DMS153 treated with DMSO at 0.1 percent for 48 hours (cell line): ENCODE data around the gene GALNT5.
"Not testable (repeated sequence)": the region's sequence is repeated elsewhere in the genome, so short reads cannot be mapped to it uniquely, and the experiment has no call there.

Experiments used
- DNase-seq: peaks from one replicate; lab custom pipeline; 2025; ENCODE audit not compliant: unreplicated experiment; lab: John Stamatoyannopoulos, UW

The GALNT5 gene, protein sequence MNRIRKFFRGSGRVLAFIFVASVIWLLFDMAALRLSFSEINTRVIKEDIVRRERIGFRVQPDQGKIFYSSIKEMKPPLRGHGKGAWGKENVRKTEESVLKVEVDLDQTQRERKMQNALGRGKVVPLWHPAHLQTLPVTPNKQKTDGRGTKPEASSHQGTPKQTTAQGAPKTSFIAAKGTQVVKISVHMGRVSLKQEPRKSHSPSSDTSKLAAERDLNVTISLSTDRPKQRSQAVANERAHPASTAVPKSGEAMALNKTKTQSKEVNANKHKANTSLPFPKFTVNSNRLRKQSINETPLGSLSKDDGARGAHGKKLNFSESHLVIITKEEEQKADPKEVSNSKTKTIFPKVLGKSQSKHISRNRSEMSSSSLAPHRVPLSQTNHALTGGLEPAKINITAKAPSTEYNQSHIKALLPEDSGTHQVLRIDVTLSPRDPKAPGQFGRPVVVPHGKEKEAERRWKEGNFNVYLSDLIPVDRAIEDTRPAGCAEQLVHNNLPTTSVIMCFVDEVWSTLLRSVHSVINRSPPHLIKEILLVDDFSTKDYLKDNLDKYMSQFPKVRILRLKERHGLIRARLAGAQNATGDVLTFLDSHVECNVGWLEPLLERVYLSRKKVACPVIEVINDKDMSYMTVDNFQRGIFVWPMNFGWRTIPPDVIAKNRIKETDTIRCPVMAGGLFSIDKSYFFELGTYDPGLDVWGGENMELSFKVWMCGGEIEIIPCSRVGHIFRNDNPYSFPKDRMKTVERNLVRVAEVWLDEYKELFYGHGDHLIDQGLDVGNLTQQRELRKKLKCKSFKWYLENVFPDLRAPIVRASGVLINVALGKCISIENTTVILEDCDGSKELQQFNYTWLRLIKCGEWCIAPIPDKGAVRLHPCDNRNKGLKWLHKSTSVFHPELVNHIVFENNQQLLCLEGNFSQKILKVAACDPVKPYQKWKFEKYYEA

DNA sequence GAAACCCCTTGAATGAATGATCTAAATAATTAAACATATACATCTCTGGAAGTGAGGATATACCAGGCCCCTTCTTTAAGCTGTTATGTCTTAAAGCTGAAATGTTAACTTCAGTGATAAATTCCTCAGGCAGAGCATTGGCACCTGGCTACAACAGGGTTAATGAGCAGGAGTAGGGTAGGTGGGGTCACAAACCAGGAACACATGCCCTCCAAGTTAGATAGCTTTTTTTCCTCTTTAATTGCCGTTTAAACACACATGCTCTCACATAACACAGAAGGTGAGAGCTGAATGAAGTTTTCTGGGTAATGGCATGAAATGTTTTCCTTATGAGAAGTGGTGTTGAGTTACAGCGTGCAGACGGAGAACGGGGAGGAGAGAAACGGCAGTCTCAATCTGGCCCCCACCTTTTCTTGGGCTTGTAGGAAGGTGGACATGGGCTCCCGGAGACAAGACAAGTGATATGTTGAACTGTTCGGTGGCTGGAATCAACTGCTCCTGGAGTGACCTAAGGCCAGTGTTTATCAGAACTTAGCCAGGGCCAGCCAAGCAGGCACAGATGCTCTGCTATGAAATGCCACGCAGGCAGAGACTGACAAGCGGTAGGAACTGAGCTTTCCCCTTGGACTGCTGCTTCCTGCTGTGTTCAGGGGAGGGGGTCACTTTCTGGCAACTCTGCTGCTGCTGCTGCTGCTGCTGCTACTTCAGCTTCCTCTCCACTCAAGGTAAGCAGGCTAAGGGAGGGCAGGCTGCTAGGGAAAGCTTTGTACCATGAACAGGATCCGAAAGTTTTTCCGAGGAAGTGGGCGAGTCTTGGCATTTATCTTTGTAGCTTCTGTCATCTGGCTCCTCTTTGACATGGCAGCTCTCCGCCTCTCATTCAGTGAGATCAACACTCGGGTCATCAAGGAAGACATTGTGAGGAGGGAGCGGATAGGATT lies at the start of gene GALNT5:
TSS of gene GALNT5 (plus strand) at position 394 of the 941 bp plus-strand sequence. CDS start at position 772, 378 bp downstream.
- DNase-seq, result peak; percentile 19

DNA sequence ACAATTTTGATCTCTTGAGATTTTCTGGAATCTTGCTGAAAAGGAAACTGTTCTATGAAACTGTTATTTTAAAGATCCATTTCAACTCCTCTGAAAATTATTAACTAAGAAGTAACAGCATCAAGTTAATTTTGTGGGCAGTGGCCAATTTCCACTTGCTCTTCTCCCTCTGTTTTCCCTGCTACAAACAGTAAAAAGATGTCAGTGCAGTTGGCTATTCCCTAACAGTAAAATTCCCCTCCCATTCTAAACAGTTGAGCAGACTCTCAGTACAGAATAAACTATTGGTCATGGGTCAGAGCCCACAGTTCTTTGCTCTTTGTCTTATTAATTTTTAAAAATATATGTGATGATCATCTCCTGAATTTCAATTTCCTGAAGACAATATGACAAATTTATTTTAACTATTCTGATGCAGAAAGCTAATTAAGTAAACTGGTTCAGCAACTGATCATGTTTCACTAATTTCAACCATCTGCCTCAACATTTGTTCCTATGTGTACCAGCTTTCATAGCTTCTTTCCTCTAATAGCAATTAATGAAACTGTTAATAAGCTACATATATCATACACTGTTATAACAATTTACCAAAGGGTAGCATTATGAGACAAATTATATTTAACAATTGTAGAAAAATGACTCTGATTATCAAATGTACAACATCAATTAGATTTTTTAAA lies 41.1 kb upstream of the GALNT5 start:
- DNase-seq, result no peak

DNA sequence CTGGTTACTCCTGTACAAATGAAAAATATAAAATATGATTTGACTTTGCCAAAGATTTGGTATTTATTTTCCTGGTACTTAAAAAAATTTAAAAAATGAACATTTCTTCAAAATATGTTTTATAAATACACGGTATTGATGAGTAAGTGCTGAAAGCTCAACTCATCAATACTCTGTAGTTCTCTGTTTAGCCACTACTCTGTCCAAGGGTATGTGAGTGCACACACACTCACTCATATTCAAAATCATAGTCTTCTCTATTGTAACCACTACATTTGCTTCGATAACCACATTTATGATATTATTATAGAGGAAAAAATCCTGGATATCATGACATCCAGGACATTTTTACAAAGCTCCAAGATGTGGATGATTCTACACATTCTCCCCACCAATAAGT lies 40.1 kb upstream of the GALNT5 start:
- no peak for DNase-seq

DNA sequence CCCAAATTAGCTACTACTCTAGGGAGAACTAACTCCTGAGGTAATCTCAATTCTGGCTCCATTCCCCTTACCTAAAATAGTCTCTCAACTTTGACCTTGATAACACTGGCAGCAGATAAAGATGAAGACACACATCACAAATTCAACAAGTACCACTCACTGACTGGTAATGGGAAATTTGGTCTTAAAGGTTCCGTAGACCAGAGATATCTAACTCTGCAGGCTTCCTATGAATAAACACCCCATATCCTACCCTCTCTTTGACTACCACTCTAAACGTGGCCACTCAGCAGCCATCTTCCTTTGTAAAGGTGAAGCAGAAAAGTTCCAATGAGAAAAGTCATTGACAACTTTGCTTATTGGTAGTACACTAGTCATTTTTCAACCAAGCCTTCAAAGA lies 38.6 kb upstream of the GALNT5 start:
- no peak for DNase-seq

DNA sequence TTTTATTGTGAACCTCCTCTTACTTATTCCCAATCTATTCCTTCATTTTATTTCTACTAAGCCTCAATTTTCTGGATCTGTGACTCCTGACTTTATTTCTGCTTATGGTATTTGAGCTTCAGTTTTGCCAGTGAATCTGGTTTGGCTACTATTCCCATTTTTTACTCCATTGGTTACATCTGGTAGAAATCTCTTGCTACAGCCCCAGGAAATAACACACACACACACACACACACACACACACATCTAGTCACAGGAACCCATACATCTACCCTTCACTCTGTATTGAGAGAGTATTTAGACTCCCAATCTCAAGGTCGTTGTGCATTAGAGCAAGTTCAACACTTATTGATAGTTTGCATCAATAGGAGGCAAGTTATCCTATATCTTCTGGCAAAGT lies 37.0 kb upstream of the GALNT5 start:
- no peak for DNase-seq

DNA sequence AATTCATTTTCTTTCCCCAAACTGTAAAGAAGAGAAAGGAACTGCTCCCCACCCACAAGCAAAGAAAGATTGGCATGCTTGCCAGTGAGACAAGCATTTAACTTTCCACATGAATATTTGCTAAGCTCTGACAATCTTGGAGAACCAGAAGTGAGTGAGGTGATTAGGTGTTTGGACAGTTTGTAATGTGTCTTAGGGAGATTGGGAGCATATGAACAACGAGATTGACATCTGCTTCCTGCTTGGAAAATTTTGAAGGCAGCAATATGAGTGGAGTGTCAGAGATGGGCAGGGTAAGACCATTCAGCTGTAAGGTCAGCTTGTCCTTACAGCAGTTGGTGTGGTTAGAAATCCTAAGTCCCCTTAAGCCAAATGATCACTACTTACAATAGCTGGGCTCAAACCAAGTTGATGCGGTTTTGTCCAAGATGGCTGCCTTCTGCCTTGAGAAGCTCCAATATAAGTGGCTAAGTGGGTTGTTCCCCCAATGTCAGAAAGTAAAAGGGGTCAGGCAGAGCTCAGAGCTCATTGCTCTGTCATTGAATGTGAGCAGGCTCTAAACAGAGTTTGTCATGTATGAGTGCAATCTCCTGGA lies 36.0 kb upstream of the GALNT5 start:
- no peak for DNase-seq

DNA sequence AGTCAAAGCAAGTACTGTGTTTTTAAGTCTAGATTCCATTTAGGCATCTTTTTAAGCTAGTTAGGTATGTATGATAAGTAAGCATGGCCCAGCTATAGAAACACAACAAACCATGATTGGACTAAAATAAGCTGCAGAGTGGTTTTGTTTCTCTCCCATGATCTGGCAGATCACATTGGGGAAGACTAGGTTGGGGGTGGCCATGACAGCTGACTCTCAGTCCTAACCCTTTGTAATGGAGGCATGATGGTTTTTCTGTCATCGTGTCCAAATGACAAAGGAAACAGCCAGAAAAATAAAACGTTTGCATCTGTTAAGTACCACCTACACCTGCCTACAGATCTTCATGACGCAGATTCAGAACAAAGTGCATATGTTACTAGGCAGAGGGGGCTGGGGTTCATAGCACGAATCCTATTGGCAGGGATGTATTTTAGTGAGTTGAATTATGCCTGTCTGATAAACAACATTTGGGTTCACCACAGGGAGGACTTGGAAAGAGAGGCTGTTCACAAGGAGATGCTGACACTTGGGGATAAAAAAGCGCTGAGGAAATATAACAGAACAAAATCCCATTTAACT lies 33.8 kb upstream of the GALNT5 start:
- DNase-seq, result no peak

DNA sequence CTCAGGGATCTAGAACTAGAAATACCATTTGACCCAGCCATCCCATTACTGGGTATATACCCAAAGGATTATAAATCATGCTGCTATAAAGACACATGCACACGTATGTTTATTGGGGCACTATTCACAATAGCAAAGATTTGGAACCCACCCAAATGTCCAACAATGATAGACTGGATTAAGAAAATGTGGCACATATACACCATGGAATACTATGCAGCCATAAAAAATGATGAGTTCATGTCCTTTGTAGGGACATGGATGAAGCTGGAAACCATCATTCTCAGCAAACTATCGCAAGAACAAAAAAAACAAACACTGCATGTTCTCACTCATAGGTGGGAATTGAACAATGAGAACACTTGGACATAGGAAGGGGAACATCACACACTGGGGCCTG lies 33.1 kb upstream of the GALNT5 start:
- not testable (repeated sequence) for DNase-seq

DNA sequence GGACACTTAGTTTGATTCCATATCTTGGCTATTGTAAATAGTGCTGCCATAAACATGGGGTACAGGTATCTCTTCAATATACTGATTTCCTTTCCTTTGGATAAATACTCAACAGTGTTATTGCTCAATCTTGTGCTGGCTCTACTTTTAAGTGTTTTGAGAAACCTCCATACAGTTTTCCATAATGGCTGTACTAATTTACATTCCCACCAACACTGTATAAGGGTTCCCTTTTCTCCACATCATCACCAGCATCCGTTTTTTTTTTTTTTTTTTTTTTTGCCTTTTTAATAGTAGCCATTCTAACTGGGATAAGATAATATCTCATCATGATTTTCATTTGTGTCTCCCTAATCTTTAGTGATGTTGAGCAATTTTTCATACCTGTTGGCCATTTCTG lies 29.9 kb upstream of the GALNT5 start:
- no peak for DNase-seq

DNA sequence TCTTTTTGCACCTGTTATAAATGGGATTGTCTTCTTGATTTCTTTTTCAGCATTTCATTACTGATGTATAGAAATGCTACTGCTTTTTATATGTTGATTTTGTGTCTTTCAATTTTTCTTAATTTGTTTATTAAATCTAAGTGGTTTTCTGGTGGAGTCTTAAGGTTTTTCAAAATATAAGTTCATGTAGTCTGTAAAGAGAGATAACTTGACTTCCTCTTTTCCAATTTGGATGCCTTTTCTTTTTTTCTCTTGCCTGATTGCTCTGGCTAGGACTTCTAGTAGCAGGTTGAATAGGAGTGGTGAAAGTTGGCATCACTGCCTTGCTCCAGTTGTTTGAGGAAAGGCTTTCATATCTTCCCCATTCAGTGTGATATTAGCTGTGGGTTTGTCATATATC lies 28.6 kb upstream of the GALNT5 start:
- no peak for DNase-seq

DNA sequence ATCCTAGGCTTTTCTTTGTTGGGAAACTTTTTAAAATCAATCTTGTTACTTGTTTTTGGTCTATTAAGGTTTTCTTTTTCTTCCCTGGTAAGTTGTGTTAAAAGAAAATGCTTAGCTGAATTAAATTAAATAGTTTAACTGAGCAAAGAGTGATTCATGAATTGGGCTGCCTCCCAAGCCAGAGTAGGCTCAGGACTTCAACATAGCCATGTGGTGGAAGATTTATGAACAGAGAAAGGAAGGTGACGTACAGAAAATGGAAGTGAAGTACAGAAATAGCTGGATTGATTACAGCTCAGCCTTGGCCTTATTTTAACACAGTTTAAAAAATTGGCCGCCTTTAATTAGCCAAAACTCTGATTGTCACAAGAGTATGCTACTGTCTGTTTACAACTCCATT lies 27.9 kb upstream of the GALNT5 start:
- no peak for DNase-seq

DNA sequence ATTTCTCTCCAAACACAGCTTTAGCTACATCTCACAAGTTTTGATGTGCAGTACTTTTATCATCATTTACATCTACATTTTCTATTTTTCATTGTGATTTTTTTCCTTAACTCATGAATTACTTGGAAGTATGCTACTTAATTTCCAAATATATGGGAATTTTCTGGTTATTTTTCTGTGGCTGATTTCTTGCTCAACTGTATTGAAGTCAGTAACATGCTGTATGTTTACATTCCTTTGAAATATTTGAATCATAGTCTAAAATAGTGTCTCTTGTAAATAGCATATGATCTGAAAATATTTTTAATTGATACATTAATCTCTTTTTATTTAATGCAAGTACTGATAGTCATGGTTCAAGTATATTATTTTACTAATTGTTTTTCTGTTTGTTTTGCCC lies 26.0 kb upstream of the GALNT5 start:
- no peak for DNase-seq

DNA sequence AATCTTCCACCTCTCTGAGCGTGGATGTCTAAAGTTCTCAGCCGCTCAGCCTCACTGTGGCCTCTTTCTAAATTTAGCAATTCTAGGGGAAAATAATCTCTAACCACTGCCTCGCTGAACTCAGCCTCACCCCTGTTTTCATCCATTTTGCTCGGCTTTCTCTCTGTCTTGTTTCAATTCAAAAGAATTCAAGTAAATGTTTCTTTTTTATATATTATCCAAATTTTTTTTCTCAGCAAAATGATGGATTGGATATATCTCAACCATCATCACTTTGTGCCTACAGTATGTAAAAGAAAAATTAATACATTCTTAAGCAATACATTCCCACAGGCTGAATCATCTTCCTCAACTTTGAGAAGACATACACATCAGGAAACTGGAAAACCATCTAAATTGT lies 24.0 kb upstream of the GALNT5 start:
- DNase-seq, result no peak

DNA sequence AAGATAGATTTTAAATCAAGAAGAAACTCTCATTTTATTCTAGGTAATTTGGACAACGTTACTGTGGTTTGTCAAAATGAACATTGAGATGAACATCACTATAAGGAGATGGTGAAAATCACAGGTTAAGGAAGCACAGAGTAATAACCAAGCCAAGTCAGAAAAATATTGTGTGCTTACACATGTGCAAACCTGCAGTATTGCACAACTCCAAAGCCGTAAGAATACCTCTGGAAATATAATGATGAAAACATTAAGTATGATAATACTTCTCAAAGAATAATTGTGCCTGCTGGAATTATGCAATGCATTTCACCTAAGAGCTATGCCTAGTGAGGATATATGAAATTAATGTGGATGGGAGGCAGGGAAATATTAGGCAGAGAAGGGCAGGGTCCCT lies 21.1 kb upstream of the GALNT5 start:
- no peak for DNase-seq

DNA sequence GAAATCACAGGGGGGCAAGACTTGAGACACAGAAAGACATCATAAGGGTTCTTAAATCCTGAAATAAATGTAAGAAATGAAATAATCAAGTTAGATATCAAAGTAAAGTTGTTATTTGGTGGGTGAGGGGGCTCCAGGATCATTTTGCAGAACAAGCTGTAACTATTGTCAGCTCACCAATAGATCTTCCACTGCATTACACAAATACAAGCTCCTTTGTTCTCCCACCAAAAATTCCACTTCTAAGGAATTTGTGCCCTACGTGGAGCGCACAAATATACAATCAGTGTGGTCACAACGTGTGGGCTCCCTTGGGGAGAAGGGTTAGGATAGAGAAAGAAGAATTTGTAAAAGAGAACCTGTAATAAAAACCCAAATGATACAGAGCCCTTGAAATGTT lies 19.2 kb upstream of the GALNT5 start:
- no peak for DNase-seq

DNA sequence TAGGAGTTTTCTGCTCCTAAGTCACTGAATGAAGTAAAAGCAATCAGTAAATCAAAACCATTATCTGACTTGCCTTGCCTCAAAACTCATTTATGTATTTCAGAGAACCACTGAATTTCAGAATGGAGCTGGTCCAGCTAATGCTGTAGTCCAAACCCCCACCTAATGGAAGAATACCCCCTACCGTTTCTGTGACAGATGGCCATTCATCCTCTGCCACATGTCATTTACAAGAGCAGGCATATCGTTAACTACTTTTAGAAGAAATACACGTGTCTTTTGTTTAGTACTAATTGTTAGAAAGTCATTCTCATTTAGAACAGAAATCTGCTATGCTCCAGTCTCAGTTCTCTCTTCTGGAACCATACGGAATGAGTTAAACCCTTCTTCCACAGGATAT lies 12.8 kb upstream of the GALNT5 start:
- no peak for DNase-seq

DNA sequence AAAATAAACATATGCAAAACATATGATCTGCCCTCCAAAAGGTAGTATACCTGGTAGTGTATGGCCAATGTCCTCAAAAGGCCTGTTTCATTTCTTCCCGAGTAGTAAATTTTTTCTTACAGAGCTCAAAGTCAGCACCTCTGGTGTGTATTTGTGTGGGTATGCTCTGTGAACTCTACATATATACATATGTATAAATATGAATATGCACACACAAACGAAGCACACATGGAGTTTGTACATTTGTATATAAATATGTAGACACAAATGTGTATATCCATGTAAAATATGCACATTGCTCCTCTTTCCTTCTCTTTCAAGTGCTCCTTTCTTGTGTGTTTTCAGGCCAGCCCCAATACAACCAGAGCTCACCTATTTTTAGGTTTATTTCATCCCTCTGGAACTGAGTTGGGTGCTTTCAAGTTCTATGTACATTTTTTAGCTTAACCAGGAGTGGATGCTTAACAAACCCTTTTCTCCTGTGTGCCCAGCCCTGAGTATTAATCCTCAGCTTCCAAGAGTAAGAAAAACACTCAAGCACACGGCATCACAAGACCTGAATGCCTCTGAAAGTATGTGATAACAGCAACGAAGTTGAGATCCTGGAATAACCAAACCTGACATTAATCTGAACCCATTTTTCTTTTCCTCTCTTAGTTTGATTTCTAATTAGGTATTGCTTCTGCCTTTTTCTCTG lies 12.2 kb upstream of the GALNT5 start:
- no peak for DNase-seq

DNA sequence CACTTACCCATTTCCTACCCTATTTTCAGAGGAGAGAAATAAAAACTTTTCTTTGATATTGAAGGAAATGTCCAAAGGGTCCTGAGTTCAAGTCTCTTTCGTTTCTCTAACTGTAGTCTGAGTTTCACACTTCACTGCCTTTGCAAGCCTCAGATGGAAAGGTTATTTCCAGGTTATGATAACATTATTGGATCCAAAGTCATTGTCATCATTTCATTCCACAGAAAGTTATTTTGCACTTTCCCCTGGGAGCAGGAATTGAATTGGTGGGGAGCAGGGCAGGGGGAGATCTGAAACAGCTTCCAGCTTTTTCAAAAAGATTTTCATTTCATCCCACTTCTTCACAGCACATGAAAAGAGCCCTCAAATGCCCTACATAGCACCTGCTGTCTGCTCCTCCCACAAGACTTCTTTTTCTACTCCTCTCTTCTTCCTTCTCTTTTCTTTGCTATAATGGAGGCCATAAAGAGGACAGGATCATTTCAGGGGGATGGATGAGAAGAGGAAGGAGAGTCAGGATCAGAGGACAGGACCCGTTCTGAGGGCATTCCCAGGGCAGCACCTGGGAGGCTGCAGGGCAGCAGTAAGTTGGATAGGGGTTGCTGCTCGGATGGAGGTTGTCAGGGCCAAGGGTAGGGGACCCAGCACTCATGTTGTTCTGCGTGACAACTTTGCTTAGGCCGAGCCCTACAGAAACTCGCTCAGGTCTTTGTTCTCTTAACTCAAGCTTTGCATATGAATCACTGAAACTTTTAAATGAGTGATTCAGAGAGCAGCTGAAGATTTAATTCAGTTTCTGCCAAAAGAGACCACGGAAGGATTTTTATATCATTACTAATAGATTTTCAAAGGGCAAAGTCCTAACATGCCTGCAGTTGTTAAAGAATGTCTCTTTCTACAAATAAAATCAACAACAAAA lies 11.4 kb upstream of the GALNT5 start:
- no peak for DNase-seq
